Neural cell (in vitro differentiated cells): Measurements from ENCODE around the gene ZNF821.
"Not testable (repeated sequence)": the region's sequence is repeated elsewhere in the genome, so short reads cannot be mapped to it uniquely, and the experiment has no call there.

Experiments
- POLR2AphosphoS5 ChIP-seq: IDR thresholded peaks from 2 replicates; pipeline ENCODE4 v1.6.1; 2012
- REST ChIP-seq: IDR thresholded peaks from 2 replicates; pipeline ENCODE4 v1.6.1; 2012; ENCODE audit warnings: borderline replicate concordance
- TF ChIP-seq, protein P1 (sequence below): fragments of 450-650 bp; IDR thresholded peaks from 2 replicates; pipeline ENCODE4 v1.5.1; 2014; ENCODE audit warnings: antibody characterized with exemption, mild to moderate bottlenecking, moderate library complexity; ENCODE audit not compliant: poor library complexity, severe bottlenecking

DNA sequence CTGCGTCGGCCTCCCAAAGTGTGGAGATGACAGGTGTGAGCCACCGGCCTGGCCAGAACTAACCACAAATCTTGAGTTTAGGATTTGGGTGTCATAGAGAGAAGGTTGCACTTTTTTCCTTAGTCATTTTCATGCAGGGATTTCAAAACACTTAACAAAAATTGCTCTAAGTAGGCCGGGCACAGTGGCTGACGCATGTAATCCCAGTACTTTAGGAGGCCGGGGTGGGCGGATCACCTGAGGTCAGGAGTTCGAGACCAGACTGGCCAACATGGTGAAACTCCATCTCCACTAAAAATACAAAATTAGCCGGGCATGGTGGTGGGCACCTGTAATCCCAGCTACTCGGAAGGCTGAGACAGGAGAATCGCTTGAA lies 73.8 kb downstream of the ZNF821 start:
- TF ChIP-seq, protein P1, sequence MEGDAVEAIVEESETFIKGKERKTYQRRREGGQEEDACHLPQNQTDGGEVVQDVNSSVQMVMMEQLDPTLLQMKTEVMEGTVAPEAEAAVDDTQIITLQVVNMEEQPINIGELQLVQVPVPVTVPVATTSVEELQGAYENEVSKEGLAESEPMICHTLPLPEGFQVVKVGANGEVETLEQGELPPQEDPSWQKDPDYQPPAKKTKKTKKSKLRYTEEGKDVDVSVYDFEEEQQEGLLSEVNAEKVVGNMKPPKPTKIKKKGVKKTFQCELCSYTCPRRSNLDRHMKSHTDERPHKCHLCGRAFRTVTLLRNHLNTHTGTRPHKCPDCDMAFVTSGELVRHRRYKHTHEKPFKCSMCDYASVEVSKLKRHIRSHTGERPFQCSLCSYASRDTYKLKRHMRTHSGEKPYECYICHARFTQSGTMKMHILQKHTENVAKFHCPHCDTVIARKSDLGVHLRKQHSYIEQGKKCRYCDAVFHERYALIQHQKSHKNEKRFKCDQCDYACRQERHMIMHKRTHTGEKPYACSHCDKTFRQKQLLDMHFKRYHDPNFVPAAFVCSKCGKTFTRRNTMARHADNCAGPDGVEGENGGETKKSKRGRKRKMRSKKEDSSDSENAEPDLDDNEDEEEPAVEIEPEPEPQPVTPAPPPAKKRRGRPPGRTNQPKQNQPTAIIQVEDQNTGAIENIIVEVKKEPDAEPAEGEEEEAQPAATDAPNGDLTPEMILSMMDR = not testable (repeated sequence)
- TF ChIP-seq POLR2AphosphoS5, REST: not testable (repeated sequence)
